Neural progenitor cell (in vitro differentiated cells): ENCODE measurements around the gene TSACC. TPM values are rescaled to one million over a fixed set of nuclear protein-coding genes. Genes with fewer than 3 reads are reported as not detected.
"Not testable (repeated sequence)": the region's sequence is repeated elsewhere in the genome, so short reads cannot be mapped to it uniquely, and the experiment has no call there.

ENCODE experiments used
- DNase-seq: peaks from one replicate; pipeline ENCODE4 v3.0.0-alpha.2; 2016; ENCODE audit warnings: low spot score
- H2AFZ ChIP-seq: fragments of 200-600 bp; sonication (generic); replicated peaks from 2 replicates; pipeline ENCODE4 v1.6.1; 2016; ENCODE audit warnings: antibody characterized with exemption
- H3F3A ChIP-seq: fragments of 200-600 bp; sonication (generic); 2 replicates; pipeline ENCODE4 v1.6.1; 2016; ENCODE audit warnings: antibody characterized with exemption, low read depth
- H3K27ac ChIP-seq: fragments of 200-600 bp; sonication (generic); 2 replicates; pipeline ENCODE4 v1.5.1; 2016; ENCODE audit warnings: mild to moderate bottlenecking
- H3K27me3 ChIP-seq: fragments of 200-600 bp; sonication (generic); 2 replicates; pipeline ENCODE4 v1.6.1; 2016; ENCODE audit warnings: mild to moderate bottlenecking, moderate library complexity
- H3K36me3 ChIP-seq: fragments of 200-600 bp; sonication (generic); 2 replicates; pipeline ENCODE4 v1.5.1; 2016
- H3K4me1 ChIP-seq: fragments of 200-600 bp; sonication (generic); 2 replicates; pipeline ENCODE4 v1.6.1; 2016; ENCODE audit warnings: mixed run types
- H3K4me2 ChIP-seq: fragments of 200-600 bp; sonication (generic); 2 replicates; pipeline ENCODE4 v1.6.1; 2016
- H3K4me3 ChIP-seq: fragments of 200-600 bp; sonication (generic); 2 replicates; pipeline ENCODE4 v1.5.1; 2016
- H3K79me2 ChIP-seq: fragments of 200-600 bp; sonication (generic); 2 replicates; pipeline ENCODE4 v1.6.1; 2016; ENCODE audit warnings: low read depth
- H3K9ac ChIP-seq: fragments of 200-600 bp; sonication (generic); 2 replicates; pipeline ENCODE4 v1.6.1; 2016
- H3K9me3 ChIP-seq: fragments of 200-600 bp; sonication (generic); 2 replicates; pipeline ENCODE4 v1.5.1; 2016; ENCODE audit warnings: low read depth
- H4K20me1 ChIP-seq: fragments of 200-600 bp; sonication (generic); 2 replicates; pipeline ENCODE4 v1.6.1; 2016; ENCODE audit warnings: low read depth
- H3K27ac Mint-ChIP-seq: 3 replicates; pipeline ENCODE4 v1.8.0; 2021; ENCODE audit warnings: mixed read lengths
- H3K27me3 Mint-ChIP-seq: 2 replicates; pipeline ENCODE4 v1.8.0; 2022; ENCODE audit warnings: low read depth, mild to moderate bottlenecking, inconsistent platforms, moderate library complexity, mixed read lengths; ENCODE audit not compliant: insufficient read depth
- H3K36me3 Mint-ChIP-seq: 3 replicates; pipeline ENCODE4 v1.8.0; 2021; ENCODE audit warnings: mixed read lengths
- H3K4me1 Mint-ChIP-seq: 3 replicates; pipeline ENCODE4 v1.8.0; 2021; ENCODE audit warnings: mixed read lengths
- H3K4me3 Mint-ChIP-seq: 3 replicates; pipeline ENCODE4 v1.8.0; 2021; ENCODE audit warnings: mild to moderate bottlenecking, moderate library complexity, mixed read lengths
- H3K9me3 Mint-ChIP-seq: 3 replicates; pipeline ENCODE4 v1.8.0; 2020; ENCODE audit warnings: mixed read lengths
- CTCF ChIP-seq: fragments of 200-600 bp; sonication (generic); IDR thresholded peaks from 2 replicates; pipeline ENCODE4 v1.5.1; 2017; ENCODE audit warnings: antibody characterized with exemption, mild to moderate bottlenecking
- EZH2 ChIP-seq: fragments of 200-600 bp; sonication (generic); IDR thresholded peaks from 2 replicates; pipeline ENCODE4 v1.6.1; 2017; ENCODE audit warnings: antibody characterized with exemption, mild to moderate bottlenecking, moderate library complexity
- EZH2phosphoT487 ChIP-seq: fragments of 200-600 bp; sonication (generic); IDR thresholded peaks from 2 replicates; pipeline ENCODE4 v1.6.1; 2017; ENCODE audit warnings: antibody characterized with exemption
- total RNA-seq: library from RNA; depleted of rRNA; stranded (reverse); fragments of >200 nt; gene quantifications from 2 replicates; pipeline ENCODE4 v1.2.3, GENCODE V29; 2015; ENCODE audit warnings: low replicate concordance

TSACC gene
- total RNA-seq, 1 donor from 2014 or later = not detected

GRCh38 chr1:156368889-156369684 is 30.8 kb downstream of the TSACC start, which contains the start of gene RHBG:
Gene RHBG, plus strand, starts transcription at chr1:156369211. Its CDS starts 39 bp downstream, at chr1:156369250.
- H3K36me3 ChIP-seq = no peaks in the 10 kb centered on the region
- no peak within 1 kb of the TSS for H3K27ac ChIP-seq
- Mint-ChIP-seq H3K36me3 (no peaks in the 10 kb centered on the region), H3K9me3 (no peaks in the 10 kb centered on the region), H3K4me3 (peak within 1 kb of the TSS; percentile 74), H3K27ac (no peak within 1 kb of the TSS), H3K27me3 (peaks cover 55% of the 10 kb centered on the region), H3K4me1 (peaks cover 4% of the 10 kb centered on the region)
- H3K79me2 ChIP-seq = no peaks in the 10 kb centered on the region
- peak within 1 kb of the TSS; percentile 70 for H3K4me2 ChIP-seq
- H3K27me3 ChIP-seq = peaks cover 79% of the 10 kb centered on the region
- no peak within 1 kb of the TSS for H3K9ac ChIP-seq
- H4K20me1 ChIP-seq = no peaks in the 10 kb centered on the region
- no peak for TF ChIP-seq CTCF
- peak; percentile 68 for TF ChIP-seq EZH2
- peak; percentile 41 for TF ChIP-seq EZH2phosphoT487
- no peaks in the 10 kb centered on the region for H3K9me3 ChIP-seq
- H3K4me3 ChIP-seq = peak within 1 kb of the TSS; percentile 37
- H2AFZ ChIP-seq = peak within 1 kb of the TSS; percentile 30
- DNase-seq = peak; percentile 78
- peaks cover 8% of the 10 kb centered on the region for H3F3A ChIP-seq
- H3K4me1 ChIP-seq = peaks cover 10% of the 10 kb centered on the region

GRCh38 chr1:156369685-156370286 is 31.5 kb downstream of the TSACC start:
- DNase-seq, H3K9me3 ChIP-seq, H3K4me1 Mint-ChIP-seq, H3K9me3 Mint-ChIP-seq, H3K36me3 Mint-ChIP-seq, H3F3A ChIP-seq, H3K9ac ChIP-seq, H2AFZ ChIP-seq, H4K20me1 ChIP-seq, H3K79me2 ChIP-seq, H3K36me3 ChIP-seq, H3K27ac ChIP-seq, H3K27ac Mint-ChIP-seq: not testable (repeated sequence)
- peaks cover 81% of the 10 kb centered on the region for H3K27me3 ChIP-seq
- H3K4me3 ChIP-seq = peak overlapping the region; percentile 37
- peak overlapping the region; percentile 70 for H3K4me2 ChIP-seq
- Mint-ChIP-seq H3K27me3 (peaks cover 53% of the 10 kb centered on the region), H3K4me3 (peak overlapping the region; percentile 74)
- H3K4me1 ChIP-seq = peaks cover 10% of the 10 kb centered on the region

- TF ChIP-seq CTCF (no peak), EZH2 (no peak), EZH2phosphoT487 (no peak)
- Mint-ChIP-seq H3K36me3 (no peaks in the 10 kb centered on the region), H3K4me1 (peaks cover 4% of the 10 kb centered on the region), H3K9me3 (no peaks in the 10 kb centered on the region), H3K27me3 (peaks cover 48% of the 10 kb centered on the region), H3K27ac (no peak overlapping the region), H3K4me3 (no peak overlapping the region)
- Histone ChIP-seq H3K9me3 (no peaks in the 10 kb centered on the region), H3F3A (peaks cover 8% of the 10 kb centered on the region), H3K4me1 (peaks cover 6% of the 10 kb centered on the region), H3K79me2 (no peaks in the 10 kb centered on the region), H3K27ac (no peak overlapping the region), H3K4me3 (no peak overlapping the region), H3K4me2 (no peak overlapping the region), H3K9ac (no peak overlapping the region), H2AFZ (no peak overlapping the region), H4K20me1 (no peaks in the 10 kb centered on the region), H3K27me3 (peaks cover 70% of the 10 kb centered on the region), H3K36me3 (no peaks in the 10 kb centered on the region)
- DNase-seq = no peak
Observed at GRCh38 chr1:156371553-156372264, 33.4 kb downstream of the TSACC start.
